SJSA1 (cell line): ENCODE results near the gene IP6K2. TPM values are rescaled to one million over a fixed set of nuclear protein-coding genes. Genes with fewer than 3 reads are reported as not detected.

Source experiments
- DNase-seq, 2 experiments: peaks; one replicate each; pipeline ENCODE4 v3.0.0-alpha.2; 2015 to 2020; ENCODE audit warnings: low spot score in 2 of 2, low read depth in 1 of 2
- H3K27ac ChIP-seq: fragments of 250-450 bp; sonication (Bioruptor Pico); 2 replicates; pipeline ENCODE4 v1.5.1; 2020; ENCODE audit warnings: mild to moderate bottlenecking, moderate library complexity
- H3K27me3 ChIP-seq: fragments of 250-450 bp; sonication (Bioruptor Pico); replicated peaks from 2 replicates; pipeline ENCODE4 v1.5.1; 2020; ENCODE audit warnings: mild to moderate bottlenecking, moderate library complexity
- H3K36me3 ChIP-seq: fragments of 250-450 bp; sonication (Bioruptor Pico); 2 replicates; pipeline ENCODE4 v1.5.1; 2020; ENCODE audit warnings: mild to moderate bottlenecking
- H3K4me1 ChIP-seq: fragments of 250-450 bp; sonication (Bioruptor Pico); replicated peaks from 2 replicates; pipeline ENCODE4 v1.6.1; 2021; ENCODE audit warnings: mild to moderate bottlenecking
- H3K4me3 ChIP-seq: fragments of 250-450 bp; sonication (Bioruptor Pico); 2 replicates; pipeline ENCODE4 v1.5.1; 2020; ENCODE audit warnings: mild to moderate bottlenecking
- H3K9me3 ChIP-seq: fragments of 250-450 bp; sonication (Bioruptor Pico); replicated peaks from 2 replicates; pipeline ENCODE4 v1.5.1; 2020; ENCODE audit warnings: mild to moderate bottlenecking
- total RNA-seq: library from RNA; depleted of rRNA; stranded (reverse); fragments of >200 nt; shearing (Covaris generic); gene quantifications from 2 replicates; pipeline ENCODE4 v1.2.3, GENCODE V29; 2014; rRNA removed

Gene IP6K2
- total RNA-seq, 1 experiment from 2014 or later, result 52.3 TPM

- no peaks in the 10 kb centered on the region for H3K4me1 ChIP-seq
- no peak overlapping the region for H3K27ac ChIP-seq
- no peak overlapping the region for H3K4me3 ChIP-seq
- no peaks in the 10 kb centered on the region for H3K36me3 ChIP-seq
- no peaks in the 10 kb centered on the region for H3K27me3 ChIP-seq
- no peaks in the 10 kb centered on the region for H3K9me3 ChIP-seq
- no peak for DNase-seq
Observed at GRCh38 chr3:48642605-48643004, 74.4 kb downstream of the IP6K2 start.

- H3K36me3 ChIP-seq, result no peaks in the 10 kb centered on the region
- no peak for DNase-seq
- H3K9me3 ChIP-seq, result no peaks in the 10 kb centered on the region
- no peaks in the 10 kb centered on the region for H3K27me3 ChIP-seq
- no peak overlapping the region for H3K4me3 ChIP-seq
- no peak overlapping the region for H3K27ac ChIP-seq
- no peaks in the 10 kb centered on the region; the same call in 1 of the 2 replicates for H3K4me1 ChIP-seq
Observed at GRCh38 chr3:48641396-48641795, 75.6 kb downstream of the IP6K2 start.

DNA sequence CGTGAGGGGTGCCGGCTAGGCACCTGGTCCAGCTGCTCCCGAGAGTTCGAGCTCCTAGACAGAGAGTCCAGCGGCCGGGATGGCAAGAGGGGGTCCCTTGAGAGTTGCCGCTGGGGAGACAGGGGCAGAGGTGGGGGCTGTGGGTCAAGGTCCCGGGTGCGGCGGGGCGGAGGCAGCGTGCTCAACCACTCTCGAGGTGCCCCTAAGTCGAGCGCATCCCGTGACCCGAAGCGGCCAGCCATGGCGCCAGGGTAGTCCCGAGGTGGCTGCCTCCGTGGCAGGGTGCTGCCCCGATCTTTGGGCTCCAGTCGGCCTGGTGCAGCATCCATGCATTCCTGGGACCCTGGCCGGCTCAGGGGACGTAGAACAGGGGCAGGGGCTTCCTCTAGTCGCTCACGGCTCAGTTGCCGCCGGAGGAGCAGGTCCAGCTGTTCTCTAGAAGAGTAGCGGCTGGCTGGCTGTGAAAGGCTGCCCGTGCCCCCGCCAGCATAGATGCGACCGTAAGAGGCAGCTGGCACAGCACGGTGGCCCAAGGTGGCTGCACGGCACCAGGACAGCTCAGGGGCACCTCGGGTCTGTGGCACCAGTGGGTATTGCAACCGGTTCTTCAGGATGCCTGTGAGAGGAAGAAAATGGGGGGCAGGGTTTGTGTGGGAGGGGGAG, 76.9 kb downstream of the IP6K2 start:
- H3K9me3 ChIP-seq, result no peaks in the 10 kb centered on the region
- H3K27me3 ChIP-seq, result no peaks in the 10 kb centered on the region
- H3K27ac ChIP-seq, result no peak overlapping the region
- peaks cover 8% of the 10 kb centered on the region for H3K4me1 ChIP-seq
- no peak overlapping the region for H3K4me3 ChIP-seq
- DNase-seq, result no peak
- peaks cover under 1% of the 10 kb centered on the region; the same call in 1 of the 2 replicates for H3K36me3 ChIP-seq

Other genes starting within 250 kb of the IP6K2 start
- gene SHISA5, start 213.0 kb downstream of the IP6K2 start, total RNA-seq, result 94.8 and 105 TPM in 2 replicates
- 3.3 and 8.9 TPM in 2 replicates for gene PFKFB4, start 160.4 kb downstream of the IP6K2 start, total RNA-seq
- gene UCN2, start 153.4 kb downstream of the IP6K2 start, total RNA-seq, result 10.1 and 12.1 TPM in 2 replicates
- gene COL7A1, start 121.9 kb downstream of the IP6K2 start, total RNA-seq, result 86.6 and 136 TPM in 2 replicates
- 377 and 397 TPM in 2 replicates for gene UQCRC1, start 107.6 kb downstream of the IP6K2 start, total RNA-seq
- gene TMEM89, start 95.5 kb downstream of the IP6K2 start, total RNA-seq, result not detected in 2 replicates
- 10.6 and 16.4 TPM in 2 replicates for gene SLC26A6, start 81.8 kb downstream of the IP6K2 start, total RNA-seq
- under 0.01 and 0.26 TPM in 2 replicates for gene CELSR3, start 54.3 kb downstream of the IP6K2 start, total RNA-seq
- gene NCKIPSD, start 31.3 kb downstream of the IP6K2 start, total RNA-seq, result 8.7 and 10.2 TPM in 2 replicates
- gene PRKAR2A, start 130.7 kb upstream of the IP6K2 start, total RNA-seq, result 16.9 and 26.9 TPM in 2 replicates
- 21.9 and 32.6 TPM in 2 replicates for gene SLC25A20, start 181.7 kb upstream of the IP6K2 start, total RNA-seq
- 85.5 and 93.4 TPM in 2 replicates for gene ARIH2, start 201.6 kb upstream of the IP6K2 start, total RNA-seq